WI38 (cell line): ENCODE measurements around the gene SPATS2L.

Source experiments
- H3K4me3 ChIP-seq: 2 replicates; pipeline ENCODE4 v1.5.1; 2011; ENCODE audit warnings: low read depth, mild to moderate bottlenecking, control low read depth, low read length
- CTCF ChIP-seq: IDR thresholded peaks from 2 replicates; pipeline ENCODE4 v1.5.1; 2012; ENCODE audit warnings: low read depth, mild to moderate bottlenecking, control low read depth, low read length

The SPATS2L gene

GRCh38 chr2:200297989-200298388 lies 8.5 kb upstream of the SPATS2L start:
- H3K4me3 ChIP-seq = no peak overlapping the region
- TF ChIP-seq CTCF = no peak

- H3K4me3 ChIP-seq = no peak overlapping the region
- TF ChIP-seq CTCF = no peak
Measured at GRCh38 chr2:200298816-200299215, 7.7 kb upstream of the SPATS2L start.

- TF ChIP-seq CTCF = no peak
- H3K4me3 ChIP-seq = no peak overlapping the region
Measured at GRCh38 chr2:200300065-200300464, 6.4 kb upstream of the SPATS2L start.

GRCh38 chr2:200300638-200301314 lies 5.7 kb upstream of the SPATS2L start:
- no peak overlapping the region for H3K4me3 ChIP-seq
- no peak for TF ChIP-seq CTCF

GRCh38 chr2:200301953-200302858 lies 4.3 kb upstream of the SPATS2L start:
- TF ChIP-seq CTCF = no peak
- H3K4me3 ChIP-seq = no peak overlapping the region

- H3K4me3 ChIP-seq = no peak overlapping the region
- TF ChIP-seq CTCF = no peak
Measured at GRCh38 chr2:200302940-200303727, 3.4 kb upstream of the SPATS2L start.

- no peak for TF ChIP-seq CTCF
- peak overlapping the region; percentile 79 for H3K4me3 ChIP-seq
Measured at GRCh38 chr2:200305797-200306195, 697 bp upstream of the SPATS2L start.
